GM23248 (cell line): Measurements from ENCODE around the gene TRIM14. TPM values are rescaled to one million over a fixed set of nuclear protein-coding genes. Genes with fewer than 3 reads are reported as not detected.
"Not testable (repeated sequence)": the region's sequence is repeated elsewhere in the genome, so short reads cannot be mapped to it uniquely, and the experiment has no call there.

Experiments used
- DNase-seq: peaks from one replicate; pipeline ENCODE4 v3.0.0-alpha.2; 2015
- H2AFZ ChIP-seq: fragments of 200-600 bp; sonication (generic); 2 replicates; pipeline ENCODE4 v1.6.1; 2016; ENCODE audit warnings: antibody characterized with exemption
- H3F3A ChIP-seq: fragments of 200-600 bp; sonication (generic); 2 replicates; pipeline ENCODE4 v1.6.1; 2016; ENCODE audit warnings: mild to moderate bottlenecking, antibody characterized with exemption, mixed run types; ENCODE audit not compliant: insufficient read depth
- H3K27ac ChIP-seq: fragments of 200-600 bp; sonication (generic); 2 replicates; pipeline ENCODE4 v1.5.1; 2016; ENCODE audit warnings: mild to moderate bottlenecking
- H3K27me3 ChIP-seq: fragments of 200-600 bp; sonication (generic); replicated peaks from 2 replicates; pipeline ENCODE4 v1.6.1; 2016; ENCODE audit warnings: mild to moderate bottlenecking; ENCODE audit not compliant: insufficient read depth
- H3K36me3 ChIP-seq: fragments of 200-600 bp; sonication (generic); 2 replicates; pipeline ENCODE4 v1.6.1; 2016; ENCODE audit warnings: low read depth, mild to moderate bottlenecking
- H3K4me1 ChIP-seq: fragments of 200-600 bp; sonication (generic); 2 replicates; pipeline ENCODE4 v1.6.1; 2016; ENCODE audit warnings: mild to moderate bottlenecking; ENCODE audit not compliant: insufficient read depth
- H3K4me2 ChIP-seq: fragments of 200-600 bp; sonication (generic); one replicate; pipeline ENCODE4 v1.6.1; 2016; ENCODE audit warnings: mild to moderate bottlenecking; ENCODE audit not compliant: unreplicated experiment
- H3K4me3 ChIP-seq: fragments of 200-600 bp; sonication (generic); 2 replicates; pipeline ENCODE4 v1.5.1; 2016; ENCODE audit warnings: mild to moderate bottlenecking
- H3K79me2 ChIP-seq: fragments of 200-600 bp; sonication (generic); 2 replicates; pipeline ENCODE4 v1.6.1; 2016; ENCODE audit warnings: mild to moderate bottlenecking; ENCODE audit not compliant: insufficient read depth
- H3K9ac ChIP-seq: fragments of 200-600 bp; sonication (generic); 2 replicates; pipeline ENCODE4 v1.6.1; 2016; ENCODE audit warnings: mild to moderate bottlenecking
- H3K9me2 ChIP-seq: fragments of 200-600 bp; sonication (generic); 2 replicates; pipeline ENCODE4 v1.6.1; 2016; ENCODE audit warnings: mixed run types, mild to moderate bottlenecking, moderate library complexity; ENCODE audit not compliant: insufficient read depth
- H3K9me3 ChIP-seq: fragments of 200-600 bp; sonication (generic); one replicate; pipeline ENCODE4 v1.6.1; 2017; ENCODE audit warnings: low read depth
- H4K20me1 ChIP-seq: fragments of 200-600 bp; sonication (generic); 2 replicates; pipeline ENCODE4 v1.6.0; 2016; ENCODE audit not compliant: insufficient read depth
- EZH2 ChIP-seq: fragments of 200-600 bp; sonication (generic); IDR thresholded peaks from 2 replicates; pipeline ENCODE4 v1.6.1; 2018; ENCODE audit warnings: antibody characterized with exemption, mild to moderate bottlenecking; ENCODE audit not compliant: insufficient read depth, poor library complexity, severe bottlenecking
- EZH2phosphoT487 ChIP-seq: fragments of 200-600 bp; sonication (generic); IDR thresholded peaks from 2 replicates; pipeline ENCODE4 v1.6.1; 2018; ENCODE audit warnings: antibody characterized with exemption, moderate library complexity, mild to moderate bottlenecking, low read depth; ENCODE audit not compliant: insufficient read depth
- WGBS, 2 experiments: methylation state at CpG; one replicate each; pipeline ENCODE4 v1.1.6; 2015 to 2017; ENCODE audit warnings: low lambda C conversion rate in 2 of 2, low coverage in 1 of 2; ENCODE audit errors: missing lambda C conversion rate in 2 of 2; 5-methylcytosine and 5-hydroxymethylcytosine counted together
- in situ Hi-C: fragments of 300-500 bp; cut with MboI; formaldehyde crosslinking; loops from 2 replicates; pipeline ENCODE4 v1.15.0; 2020
- polyA plus RNA-seq: library from polyadenylated mRNA; unstranded; fragments of >200 nt; fragmentation: Nextera tagmentation; extraction: Ambion mirVana; gene quantifications from 2 replicates; pipeline ENCODE4 v1.2.1, GENCODE V29; 2016
- total RNA-seq: library from RNA; depleted of rRNA; stranded (reverse); fragments of >200 nt; shearing (Covaris generic); gene quantifications from 2 replicates; pipeline ENCODE4 v1.2.3, GENCODE V29; 2014

Gene TRIM14
- total and polyA plus RNA-seq, 2 experiments from 2014 or later = 6.4 to 7.8 TPM

DNA sequence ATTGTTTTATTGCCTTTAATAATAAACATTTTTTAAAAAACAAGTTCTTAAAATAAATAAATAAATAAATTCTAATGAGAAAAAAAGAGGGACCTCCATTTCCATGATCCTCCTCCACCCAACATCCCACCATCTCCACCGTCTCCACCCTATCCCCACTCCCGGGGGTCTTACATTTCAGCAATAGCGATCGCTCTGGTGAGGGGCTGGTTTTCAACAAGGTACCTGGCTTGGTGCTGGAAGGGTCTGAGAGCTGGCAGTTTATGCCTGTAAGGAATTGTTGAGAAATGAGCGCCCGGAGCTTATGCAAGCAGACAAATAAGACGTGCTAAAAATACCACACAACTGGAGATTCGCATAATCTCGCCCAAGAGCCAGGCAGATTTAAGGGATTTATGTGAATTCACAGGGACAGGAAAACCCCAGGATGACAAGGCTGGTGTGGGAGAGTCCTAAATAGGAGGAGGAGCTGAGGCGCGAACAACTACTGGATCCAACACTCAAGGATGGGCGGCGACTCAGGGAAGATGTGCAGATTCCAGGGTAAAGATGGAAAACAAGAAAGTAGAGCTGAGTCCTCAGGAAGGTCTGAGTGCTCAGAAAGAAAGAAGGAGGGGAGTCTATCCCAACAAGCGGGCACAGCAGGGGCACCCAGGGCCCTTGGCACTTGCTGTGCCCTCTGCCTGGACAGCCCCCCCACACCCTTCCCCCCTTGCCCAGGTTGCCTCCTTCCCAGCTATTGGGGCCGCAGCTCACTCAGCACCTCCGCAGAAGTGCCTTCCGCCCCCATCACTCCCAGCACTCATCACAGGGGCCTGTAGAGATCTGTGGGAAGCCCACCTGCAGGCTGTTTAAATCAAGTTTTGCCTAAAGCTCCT lies 27.0 kb downstream of the TRIM14 start:
- no peak for DNase-seq
- Histone ChIP-seq H3K9me3 (no peaks in the 10 kb centered on the region), H3K9me2 (no peaks in the 10 kb centered on the region), H3K4me2 (no peak overlapping the region), H3K36me3 (no peaks in the 10 kb centered on the region), H3K27me3 (no peaks in the 10 kb centered on the region), H3K79me2 (no peaks in the 10 kb centered on the region), H3K9ac (no peak overlapping the region), H3F3A (0 out of 2 replicates have a peak, but pooled peaks cover 2% of the 10 kb centered on the region), H4K20me1 (no peaks in the 10 kb centered on the region), H2AFZ (no peak overlapping the region), H3K4me1 (no peaks in the 10 kb centered on the region), H3K4me3 (no peak overlapping the region), H3K27ac (no peak overlapping the region)
- in situ Hi-C loops = no loop called here
- WGBS, 2 experiments = 75 to 76% methylated on average over 17 of the region's 17 CpGs
- no peak for TF ChIP-seq EZH2
- TF ChIP-seq EZH2phosphoT487 = no peak

DNA sequence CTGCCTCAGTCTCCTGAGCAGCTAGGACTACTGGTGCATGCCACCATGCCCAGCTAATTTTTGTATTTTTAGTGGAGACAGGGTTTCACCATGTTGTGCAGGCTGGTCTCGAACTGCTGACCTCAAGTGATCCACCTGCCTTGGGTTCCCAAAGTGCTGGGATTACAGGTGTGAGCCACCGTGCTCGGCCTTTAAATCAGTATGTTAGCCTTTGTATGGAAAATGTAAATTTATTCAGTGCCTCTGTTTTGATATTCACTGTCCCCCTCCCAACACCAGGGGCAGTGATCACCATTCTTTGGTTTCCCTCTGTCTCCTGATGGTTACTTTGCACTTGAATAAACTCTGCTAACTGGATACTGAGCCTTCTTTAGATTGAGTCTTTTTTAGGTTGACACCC lies 28.3 kb downstream of the TRIM14 start:
- WGBS, 2 experiments = 67 to 70% methylated on average over 3 of the region's 3 CpGs
- in situ Hi-C loops, H3K79me2 ChIP-seq, H4K20me1 ChIP-seq, H3K4me2 ChIP-seq, H3K9me3 ChIP-seq, H3K9ac ChIP-seq, H2AFZ ChIP-seq, H3K27ac ChIP-seq, H3K27me3 ChIP-seq, H3K4me3 ChIP-seq, H3K36me3 ChIP-seq, DNase-seq, H3K9me2 ChIP-seq, H3K4me1 ChIP-seq: not testable (repeated sequence)
- H3F3A ChIP-seq = peaks cover 13% of the 10 kb centered on the region

DNA sequence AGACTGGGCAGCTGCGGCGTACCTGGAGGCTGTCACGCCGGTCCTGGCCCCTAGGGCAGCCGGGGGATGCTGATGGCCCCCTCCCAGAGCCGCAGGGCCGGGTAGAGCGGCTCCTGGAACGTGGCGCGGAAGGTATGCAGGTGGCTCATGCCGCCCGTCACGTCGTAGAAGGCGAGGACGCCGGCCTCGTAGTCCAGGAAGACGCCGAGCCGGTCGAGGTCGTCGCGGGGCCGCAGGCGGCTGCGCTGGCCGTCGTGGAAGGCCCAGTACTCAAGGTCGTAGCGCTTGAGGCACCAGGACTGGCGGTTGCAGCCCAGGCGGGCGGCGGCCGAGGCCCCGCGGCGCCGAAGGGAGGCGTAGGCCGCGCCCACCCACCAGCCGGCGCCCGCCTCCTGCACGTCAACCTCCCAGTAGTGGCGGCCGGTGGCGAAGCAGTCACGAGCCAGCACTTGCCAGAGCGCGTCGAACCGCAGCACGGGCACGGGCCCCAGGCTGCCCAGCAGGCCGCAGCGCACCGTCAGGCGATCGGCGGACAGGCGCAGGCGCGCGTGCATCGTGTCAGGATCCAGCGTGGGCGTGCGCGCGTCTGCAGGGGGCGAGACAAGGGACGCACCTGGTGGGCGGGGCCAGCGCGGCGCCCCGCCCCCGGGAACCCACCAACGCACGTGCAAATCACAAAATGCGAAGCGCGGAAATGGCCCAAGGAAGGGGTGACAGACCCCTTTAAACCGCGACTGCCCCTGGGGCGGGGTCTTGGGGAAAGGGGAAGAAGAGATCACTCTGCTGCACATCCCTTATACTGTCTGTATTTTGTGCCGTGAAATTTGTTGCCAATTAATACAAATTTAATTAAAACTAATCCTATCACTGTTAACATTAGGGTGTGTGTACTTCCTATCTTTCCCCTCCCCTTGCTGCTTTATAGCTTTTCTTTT lies 31.3 kb downstream of the TRIM14 start:
- peak overlapping the region; percentile 17 for H3K4me2 ChIP-seq
- no peak overlapping the region for H3K27ac ChIP-seq
- no peaks in the 10 kb centered on the region for H4K20me1 ChIP-seq
- WGBS, 2 experiments = 12 to 15% methylated on average over 69 to 76 of the region's 92 CpGs
- H3K79me2 ChIP-seq = no peaks in the 10 kb centered on the region
- TF ChIP-seq EZH2 (no peak), EZH2phosphoT487 (no peak)
- DNase-seq = peak; percentile 81
- no peaks in the 10 kb centered on the region for H3K9me3 ChIP-seq
- no peaks in the 10 kb centered on the region for H3K36me3 ChIP-seq
- H3K9me2 ChIP-seq = no peaks in the 10 kb centered on the region
- H2AFZ ChIP-seq = peak overlapping the region; percentile 79
- H3K9ac ChIP-seq = peak overlapping the region; percentile 28; the same call in 1 of the 2 replicates
- peak overlapping the region; percentile 46 for H3K4me3 ChIP-seq
- no peaks in the 10 kb centered on the region for H3K4me1 ChIP-seq
- in situ Hi-C loops = no loop called here
- peaks cover 23% of the 10 kb centered on the region for H3F3A ChIP-seq
- no peaks in the 10 kb centered on the region for H3K27me3 ChIP-seq

DNA sequence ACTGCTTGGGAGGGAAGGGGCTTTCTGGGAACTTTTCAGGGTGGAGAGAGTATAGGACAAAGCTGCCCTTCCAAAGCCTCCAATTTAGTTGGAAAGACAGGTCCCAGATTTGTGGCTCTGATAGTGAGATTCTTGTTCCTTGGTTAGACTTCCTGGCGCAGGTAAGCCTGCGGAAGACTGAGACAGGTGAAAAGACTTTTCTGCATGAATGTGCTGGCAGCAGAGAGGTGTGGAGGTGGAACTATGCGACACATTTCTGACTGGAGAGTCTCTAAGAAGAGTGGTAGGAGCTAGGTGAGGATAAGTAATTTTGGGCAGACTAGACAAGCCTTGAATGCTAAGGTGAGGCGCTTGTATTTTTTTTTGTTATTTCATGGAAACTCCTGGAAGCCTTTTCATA lies 32.6 kb downstream of the TRIM14 start:
- H3K27ac ChIP-seq = no peak overlapping the region
- H3K9me3 ChIP-seq = no peaks in the 10 kb centered on the region
- H3K4me2 ChIP-seq = no peak overlapping the region
- WGBS, 2 experiments = 98 to 100% methylated on average over 4 of the region's 4 CpGs
- no peaks in the 10 kb centered on the region for H3K27me3 ChIP-seq
- no peaks in the 10 kb centered on the region for H4K20me1 ChIP-seq
- in situ Hi-C loops = no loop called here
- H3K4me1 ChIP-seq = peaks cover 7% of the 10 kb centered on the region
- H3K9me2 ChIP-seq = no peaks in the 10 kb centered on the region
- DNase-seq = no peak
- H3F3A ChIP-seq = peaks cover 23% of the 10 kb centered on the region
- no peak overlapping the region for H2AFZ ChIP-seq
- no peak for TF ChIP-seq EZH2phosphoT487
- no peaks in the 10 kb centered on the region for H3K79me2 ChIP-seq
- H3K9ac ChIP-seq = no peak overlapping the region
- no peaks in the 10 kb centered on the region for H3K36me3 ChIP-seq
- no peak overlapping the region for H3K4me3 ChIP-seq
